Putamen (tissue), 1 donor: ENCODE measurements around the gene TTL.
"Not testable (repeated sequence)": the region's sequence is repeated elsewhere in the genome, so short reads cannot be mapped to it uniquely, and the experiment has no call there.

Experiments used
- DNase-seq: peaks from one replicate; pipeline ENCODE4 v3.0.0-alpha.2; 2016; ENCODE audit warnings: low spot score

Gene TTL

GRCh38 chr2:112481528-112482233 is at the start of gene TTL:
TSS of gene TTL (plus strand) at chr2:112482156. CDS start at chr2:112482345, 189 bp downstream.
- DNase-seq = peak; percentile 85

- not testable (repeated sequence) for DNase-seq
Observed at GRCh38 chr2:112432390-112432734, 49.6 kb upstream of the TTL start.

GRCh38 chr2:112432735-112433479 is 49.0 kb upstream of the TTL start:
- DNase-seq = not testable (repeated sequence)

GRCh38 chr2:112433480-112433879 is 48.5 kb upstream of the TTL start, which contains the start of gene RGPD8:
TSS of gene RGPD8 (minus strand) at chr2:112433645. CDS start at chr2:112433453, 192 bp downstream.
- DNase-seq = peak; percentile 83

GRCh38 chr2:112433932-112434730 is 47.8 kb upstream of the TTL start:
- no peak for DNase-seq

- DNase-seq = not testable (repeated sequence)
Observed at GRCh38 chr2:112434890-112435715, 46.9 kb upstream of the TTL start.

- not testable (repeated sequence) for DNase-seq
Observed at GRCh38 chr2:112435716-112436431, 46.1 kb upstream of the TTL start.

GRCh38 chr2:112436993-112437392 is 45.0 kb upstream of the TTL start:
- not testable (repeated sequence) for DNase-seq

GRCh38 chr2:112437405-112437831 is 44.5 kb upstream of the TTL start:
- DNase-seq = not testable (repeated sequence)

- not testable (repeated sequence) for DNase-seq
Observed at GRCh38 chr2:112438603-112439261, 43.2 kb upstream of the TTL start.

GRCh38 chr2:112444256-112444655 is 37.7 kb upstream of the TTL start:
- not testable (repeated sequence) for DNase-seq

GRCh38 chr2:112449854-112450253 is 32.1 kb upstream of the TTL start:
- DNase-seq = no peak

- DNase-seq = no peak
Observed at GRCh38 chr2:112451317-112451716, 30.6 kb upstream of the TTL start.

- no peak for DNase-seq
Observed at GRCh38 chr2:112454586-112454985, 27.4 kb upstream of the TTL start.

- DNase-seq = no peak
Observed at GRCh38 chr2:112459372-112459771, 22.6 kb upstream of the TTL start.

- no peak for DNase-seq
Observed at GRCh38 chr2:112462178-112462577, 19.8 kb upstream of the TTL start.

- DNase-seq = no peak
Observed at GRCh38 chr2:112463256-112463655, 18.7 kb upstream of the TTL start.

- no peak for DNase-seq
Observed at GRCh38 chr2:112465382-112465781, 16.6 kb upstream of the TTL start.

- no peak for DNase-seq
Observed at GRCh38 chr2:112472547-112473263, 9.3 kb upstream of the TTL start.
